ACC112 (cell line): ENCODE data around the gene KCNJ9.

Experiments
- H2AFZ ChIP-seq: fragments of 200-600 bp; sonication (generic); one replicate; pipeline ENCODE4 v1.6.0; 2017; ENCODE audit warnings: antibody characterized with exemption, low read length; ENCODE audit not compliant: unreplicated experiment
- H3K27ac ChIP-seq: fragments of 200-600 bp; sonication (generic); 2 replicates; pipeline ENCODE4 v1.5.1; 2014; ENCODE audit warnings: low read depth, mild to moderate bottlenecking, antibody characterized with exemption, low read length, moderate library complexity
- H3K27me3 ChIP-seq: fragments of 200-600 bp; sonication (generic); 2 replicates; pipeline ENCODE4 v1.6.1; 2014; ENCODE audit warnings: mild to moderate bottlenecking, antibody characterized with exemption, low read length, moderate library complexity, mixed read lengths; ENCODE audit not compliant: insufficient read depth
- H3K36me3 ChIP-seq: fragments of 200-600 bp; sonication (generic); 2 replicates; pipeline ENCODE4 v1.6.1; 2016; ENCODE audit warnings: mild to moderate bottlenecking, antibody characterized with exemption, low read length, moderate library complexity, mixed read lengths; ENCODE audit not compliant: insufficient read depth
- H3K4me1 ChIP-seq: fragments of 200-600 bp; sonication (generic); one replicate; pipeline ENCODE4 v1.6.1; 2016; ENCODE audit warnings: low read length, mixed read lengths; ENCODE audit not compliant: insufficient read depth, unreplicated experiment, control insufficient read depth
- H3K4me3 ChIP-seq: fragments of 200-600 bp; sonication (generic); 2 replicates; pipeline ENCODE4 v1.5.1; 2014; ENCODE audit warnings: mild to moderate bottlenecking, low read depth, low read length
- H3K79me2 ChIP-seq: fragments of 200-600 bp; sonication (generic); one replicate; pipeline ENCODE4 v1.6.0; 2016; ENCODE audit warnings: low read length; ENCODE audit not compliant: control insufficient read depth, unreplicated experiment, insufficient read depth

KCNJ9 gene

DNA sequence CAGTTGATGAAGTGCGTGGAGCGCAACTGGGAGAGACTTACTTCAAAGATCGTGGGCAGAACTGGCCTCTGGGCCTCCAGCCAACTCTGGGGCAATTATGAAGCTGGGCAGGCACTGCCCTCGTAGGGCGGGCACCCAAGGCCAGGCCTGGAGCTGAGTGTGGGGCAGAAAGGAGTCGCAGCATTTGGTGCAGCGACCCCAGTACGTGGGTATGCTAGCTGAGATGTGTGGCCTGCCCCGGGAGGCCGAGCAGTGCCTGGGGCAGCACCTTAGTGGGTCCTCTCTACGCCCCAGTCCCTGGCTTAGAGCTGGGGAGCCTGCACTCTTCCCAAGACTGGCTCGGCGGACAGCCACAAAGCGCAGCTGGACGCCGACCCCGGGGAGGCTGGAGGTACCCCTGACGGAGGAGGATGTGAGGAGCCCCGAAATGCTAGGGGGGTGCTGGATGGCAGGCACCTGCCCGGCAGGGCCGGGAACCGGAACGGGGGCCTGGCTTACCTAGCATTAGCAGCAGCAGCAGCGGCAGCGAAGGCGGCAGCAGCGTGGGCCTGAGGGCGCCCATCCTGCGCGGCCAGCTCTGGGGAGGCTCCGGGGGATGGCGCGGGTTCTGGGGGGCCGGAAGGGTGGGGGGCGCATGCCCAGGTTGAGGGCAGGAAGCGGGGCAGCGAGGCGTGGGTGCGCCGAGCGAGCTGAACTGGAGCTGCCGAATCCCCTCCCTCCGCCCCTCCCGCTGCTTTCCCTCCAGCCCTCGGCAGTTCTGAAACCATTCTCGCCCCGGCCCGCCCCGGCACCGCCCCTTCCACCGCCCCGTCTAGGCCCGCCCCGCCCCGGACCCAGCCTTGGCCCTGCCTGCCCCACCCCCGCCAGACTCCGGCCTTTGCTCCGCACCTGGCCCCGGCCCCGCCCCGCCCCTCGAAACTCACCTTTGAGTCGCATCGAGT is 16.8 kb downstream of the KCNJ9 start, which contains the start of gene IGSF8:
IGSF8 (minus strand) TSS at position 709 of the 941 bp plus-strand sequence; CDS start at position 562, 147 bp downstream.
- Histone ChIP-seq H2AFZ (peak within 1 kb of the TSS; percentile 99), H3K27me3 (no peaks in the 10 kb centered on the region), H3K36me3 (no peaks in the 10 kb centered on the region), H3K79me2 (no peaks in the 10 kb centered on the region), H3K4me1 (peaks cover 11% of the 10 kb centered on the region), H3K27ac (no peak within 1 kb of the TSS), H3K4me3 (peak within 1 kb of the TSS; percentile 89)

GRCh38 chr1:160098852-160099561 is 17.7 kb downstream of the KCNJ9 start:
- Histone ChIP-seq H3K36me3 (no peaks in the 10 kb centered on the region), H3K4me1 (peaks cover 11% of the 10 kb centered on the region), H3K4me3 (peak overlapping the region; percentile 89), H3K27ac (no peak overlapping the region), H2AFZ (peak overlapping the region; percentile 99), H3K79me2 (no peaks in the 10 kb centered on the region), H3K27me3 (no peaks in the 10 kb centered on the region)

DNA sequence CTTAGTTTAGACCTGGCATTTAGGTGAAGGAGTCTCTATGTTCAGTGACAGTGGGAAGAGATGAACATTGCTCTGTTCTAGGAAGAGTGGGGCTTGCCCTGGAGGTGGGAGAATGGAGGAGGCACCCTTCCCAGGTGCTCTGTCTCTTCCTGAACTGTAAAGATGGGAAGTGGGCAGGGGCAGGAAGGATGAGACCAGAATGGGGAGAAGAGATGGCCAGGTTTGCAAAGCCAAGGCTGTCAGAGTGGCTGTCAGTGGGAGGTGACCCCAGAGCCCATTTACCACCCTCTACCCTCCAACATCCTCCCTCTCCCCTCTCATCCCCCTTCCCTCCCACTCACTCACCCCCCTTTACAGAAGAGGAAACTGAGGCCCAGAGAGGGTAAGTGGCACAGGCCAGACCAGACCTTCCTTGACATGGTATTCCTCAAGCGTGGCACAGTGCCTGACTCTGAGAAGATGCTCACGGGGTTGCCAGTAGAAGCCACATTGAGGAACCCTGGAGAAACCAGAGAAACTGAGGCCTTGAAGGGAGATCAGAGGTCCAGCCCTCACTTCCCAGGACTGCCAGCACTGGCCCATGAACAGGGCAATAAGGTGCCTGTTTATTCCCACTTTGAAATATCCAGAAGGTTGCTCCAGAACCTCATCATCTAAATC is 18.5 kb downstream of the KCNJ9 start:
- Histone ChIP-seq H3K4me3 (no peak overlapping the region), H3K79me2 (no peaks in the 10 kb centered on the region), H3K36me3 (no peaks in the 10 kb centered on the region), H3K27me3 (no peaks in the 10 kb centered on the region; the same call in 1 of the 2 replicates), H2AFZ (peak overlapping the region; percentile 99), H3K27ac (no peak overlapping the region), H3K4me1 (peaks cover 11% of the 10 kb centered on the region)

DNA sequence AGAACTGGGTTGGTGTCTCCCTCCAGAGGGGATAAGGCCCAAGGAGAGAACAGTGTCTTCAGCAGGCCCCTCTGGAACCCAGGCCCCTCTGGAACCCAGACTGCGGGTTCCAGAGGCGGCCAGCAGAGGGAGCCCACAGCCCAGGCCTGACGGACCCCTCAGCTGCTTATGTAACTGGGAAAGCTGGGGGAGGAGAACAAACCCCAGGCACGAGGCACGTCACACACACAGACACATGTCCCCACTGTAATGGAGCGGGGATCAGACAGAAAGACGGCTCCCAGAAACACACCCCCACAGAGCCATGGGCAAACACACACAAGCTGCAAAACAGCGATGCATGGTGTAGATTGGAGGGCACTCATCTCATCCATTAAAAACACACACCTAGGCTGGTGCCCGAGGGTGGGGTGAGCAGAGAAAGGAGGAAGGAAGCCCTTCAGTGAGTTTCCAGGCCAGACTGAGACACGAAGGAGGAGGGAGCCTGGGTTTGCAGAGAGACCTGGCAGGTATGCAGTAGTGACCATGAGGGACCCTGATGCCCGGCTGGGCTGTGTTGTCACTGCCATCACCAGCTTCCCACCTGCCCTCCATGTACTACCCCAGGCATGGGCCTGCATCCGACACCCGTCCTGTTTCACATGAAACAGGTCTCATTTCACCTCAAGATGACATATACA is 19.8 kb downstream of the KCNJ9 start:
- Histone ChIP-seq H2AFZ (peak overlapping the region; percentile 63), H3K4me1 (peaks cover 11% of the 10 kb centered on the region), H3K27ac (no peak overlapping the region), H3K4me3 (no peak overlapping the region), H3K79me2 (no peaks in the 10 kb centered on the region), H3K27me3 (no peaks in the 10 kb centered on the region; the same call in 1 of the 2 replicates), H3K36me3 (no peaks in the 10 kb centered on the region)

- Histone ChIP-seq H3K36me3 (no peaks in the 10 kb centered on the region), H3K27ac (no peak overlapping the region), H2AFZ (no peak overlapping the region), H3K4me1 (peaks cover 11% of the 10 kb centered on the region), H3K27me3 (no peaks in the 10 kb centered on the region; the same call in none of the 2 replicates), H3K4me3 (no peak overlapping the region), H3K79me2 (no peaks in the 10 kb centered on the region)
Observed at GRCh38 chr1:160101717-160102522, 20.6 kb downstream of the KCNJ9 start.

DNA sequence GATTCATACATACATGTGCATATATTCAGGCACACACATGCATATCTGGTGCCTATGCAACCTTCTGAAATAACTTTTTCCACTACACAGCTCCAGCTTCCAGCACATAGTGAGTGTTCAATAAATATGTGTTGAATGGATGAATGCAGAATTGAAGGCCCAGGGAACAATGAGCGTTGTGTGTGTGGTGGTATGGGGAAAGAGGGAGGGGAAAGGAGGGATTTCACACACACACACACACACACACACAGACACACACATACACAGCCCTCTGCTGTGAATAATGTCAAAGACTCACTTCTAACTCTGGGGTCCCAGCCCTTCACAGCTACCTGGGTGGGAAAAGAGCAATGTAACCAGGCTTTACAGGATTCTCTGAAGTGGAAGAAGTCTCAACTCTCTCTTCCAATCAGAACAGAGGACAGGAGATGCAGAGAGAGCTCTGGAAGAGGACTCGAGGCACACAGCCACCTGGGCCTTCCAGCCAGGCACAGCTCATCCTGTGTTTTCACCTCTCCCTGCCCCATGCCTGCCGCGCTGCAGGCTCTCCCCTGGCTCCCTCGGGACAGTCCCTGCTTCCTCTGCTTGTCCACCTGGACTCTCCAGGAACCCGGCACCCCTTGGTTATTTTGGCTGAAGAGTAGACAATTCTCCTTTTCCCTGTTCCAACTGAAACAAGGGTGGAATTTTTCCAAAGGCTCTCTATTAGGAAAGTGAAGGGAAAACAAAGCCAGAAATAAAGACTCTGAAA is 22.5 kb downstream of the KCNJ9 start:
- no peaks in the 10 kb centered on the region for H3K36me3 ChIP-seq
- H3K79me2 ChIP-seq: no peaks in the 10 kb centered on the region
- H3K27ac ChIP-seq: no peak overlapping the region
- H3K27me3 ChIP-seq: no peaks in the 10 kb centered on the region; the same call in none of the 2 replicates
- H2AFZ ChIP-seq: no peak overlapping the region
- H3K4me1 ChIP-seq: peaks cover 5% of the 10 kb centered on the region
- no peak overlapping the region for H3K4me3 ChIP-seq

GRCh38 chr1:160104486-160104885 is 23.1 kb downstream of the KCNJ9 start:
- Histone ChIP-seq H3K27ac (no peak overlapping the region), H3K4me1 (peaks cover 10% of the 10 kb centered on the region), H2AFZ (no peak overlapping the region), H3K4me3 (no peak overlapping the region), H3K27me3 (no peaks in the 10 kb centered on the region; the same call in none of the 2 replicates), H3K36me3 (no peaks in the 10 kb centered on the region), H3K79me2 (no peaks in the 10 kb centered on the region)

DNA sequence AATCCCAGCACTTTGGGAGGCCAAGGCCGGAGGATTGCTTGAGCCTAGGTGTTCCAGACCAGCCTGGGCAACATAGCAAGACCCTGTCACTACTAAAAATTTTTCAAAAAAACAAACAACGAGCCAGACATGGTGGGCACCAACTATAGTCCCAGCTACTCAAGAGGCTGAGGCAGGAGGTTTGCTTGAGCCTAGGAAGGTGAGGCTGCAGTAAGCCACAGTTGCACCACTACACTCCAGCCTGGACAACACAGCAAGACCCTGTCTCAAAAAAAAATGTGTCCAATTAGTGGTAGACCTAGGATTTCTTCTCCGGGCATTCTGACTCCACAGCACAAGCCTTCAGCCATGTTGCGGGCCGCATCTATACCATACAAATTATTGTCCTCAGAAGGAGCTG is 23.8 kb downstream of the KCNJ9 start:
- H2AFZ ChIP-seq: no peak overlapping the region
- no peaks in the 10 kb centered on the region for H3K36me3 ChIP-seq
- no peaks in the 10 kb centered on the region; the same call in none of the 2 replicates for H3K27me3 ChIP-seq
- H3K4me1 ChIP-seq: peaks cover 12% of the 10 kb centered on the region
- H3K79me2 ChIP-seq: no peaks in the 10 kb centered on the region
- H3K4me3 ChIP-seq: no peak overlapping the region
- H3K27ac ChIP-seq: no peak overlapping the region

- no peak overlapping the region for H3K4me3 ChIP-seq
Observed at GRCh38 chr1:160107512-160107911, 26.2 kb downstream of the KCNJ9 start.

More at GRCh38 chr1:160107512-160107911, 26.2 kb downstream of the KCNJ9 start:
- no peak overlapping the region for H3K27ac ChIP-seq
- H3K79me2 ChIP-seq: no peaks in the 10 kb centered on the region
- no peaks in the 10 kb centered on the region for H3K36me3 ChIP-seq
- no peak overlapping the region for H2AFZ ChIP-seq
- H3K4me1 ChIP-seq: peaks cover 7% of the 10 kb centered on the region
- H3K27me3 ChIP-seq: no peaks in the 10 kb centered on the region; the same call in none of the 2 replicates
